K562 (cell line): ENCODE results near the gene TMSB10. TPM values are rescaled to one million over a fixed set of nuclear protein-coding genes. Genes with fewer than 3 reads are reported as not detected.
A peak's percentile ranks its signal among the peaks of the same experiment; 100 is the strongest.

Source experiments
- ARNT ChIP-seq, 2 experiments: fragments of 450-650 bp; IDR thresholded peaks; 2 replicates each; pipeline ENCODE4 v1.6.1; 2016; ENCODE audit warnings: mild to moderate bottlenecking in 1 of 2
- ATF7 ChIP-seq: fragments of 450-650 bp; IDR thresholded peaks from 2 replicates; pipeline ENCODE4 v1.7.1; 2014; ENCODE audit warnings: mild to moderate bottlenecking, moderate library complexity
- CBX3 ChIP-seq, 2 experiments: IDR thresholded peaks; 1 replicate in 1 of 2; 2 replicates in 1 of 2; pipeline ENCODE4 v1.6.1; 2012; ENCODE audit warnings: inconsistent platforms in 2 of 2, low read length in 2 of 2, borderline replicate concordance in 1 of 2, control low read depth in 1 of 2
- CEBPG ChIP-seq, 3 experiments: fragments of 200-800 bp in 1 of 3; sonication (Bioruptor generic) in 1 of 3; sonication (generic) in 1 of 3; formaldehyde crosslinking in 1 of 3; IDR thresholded peaks in 2 of 3; conservative IDR thresholded peaks in 1 of 3; 2 replicates each; pipeline versions ENCODE4 v1.6.1 to v1.8.0; 2016 to 2022; ENCODE audit warnings: missing compliant biosample characterization in 2 of 3, missing genetic modification characterization in 2 of 3, mild to moderate bottlenecking in 1 of 3, missing genetic modification reagents in 1 of 3
- CTBP1 ChIP-seq: fragments of 450-650 bp; IDR thresholded peaks from 2 replicates; pipeline ENCODE4 v1.6.1; 2016; ENCODE audit warnings: borderline replicate concordance
- GTF2A2 ChIP-seq: IDR thresholded peaks from 2 replicates; pipeline ENCODE4 v1.6.1; 2016; ENCODE audit warnings: mild to moderate bottlenecking, missing genetic modification characterization, missing compliant biosample characterization
- KDM4B ChIP-seq, 2 experiments: fragments of 450-650 bp in 1 of 2; sonication (generic) in 1 of 2; IDR thresholded peaks; 2 replicates each; pipeline ENCODE4 v1.6.1; 2016 to 2017; ENCODE audit warnings: borderline replicate concordance in 2 of 2, antibody characterized with exemption in 1 of 2, low read depth in 1 of 2, mild to moderate bottlenecking in 1 of 2
- MYNN ChIP-seq, 2 experiments: sonication (generic); formaldehyde crosslinking in 1 of 2; IDR thresholded peaks; 2 replicates each; pipeline versions ENCODE4 v1.5.0 to v1.6.1; 2016 to 2020; ENCODE audit warnings: antibody characterized with exemption in 1 of 2, missing genetic modification reagents in 1 of 2
- RAD21 ChIP-seq, 2 experiments: fragments of 250-450 bp in 1 of 2; fragments of 450-650 bp in 1 of 2; sonication (Bioruptor Pico) in 1 of 2; formaldehyde crosslinking in 1 of 2; IDR thresholded peaks in 1 of 2; conservative IDR thresholded peaks in 1 of 2; 2 replicates each; pipeline versions ENCODE4 v1.4.0 to v1.8.0; 2020 to 2022; ENCODE audit warnings: mild to moderate bottlenecking in 2 of 2, moderate library complexity in 1 of 2
- SMAD4 ChIP-seq: fragments of 250-450 bp; sonication (Bioruptor Pico); conservative IDR thresholded peaks from 2 replicates; pipeline ENCODE4 v1.8.0; 2021; ENCODE audit warnings: inconsistent platforms, mild to moderate bottlenecking, moderate library complexity
- SUPT5H ChIP-seq: fragments of 450-650 bp; IDR thresholded peaks from 2 replicates; pipeline ENCODE4 v1.6.1; 2016
- ZC3H11A ChIP-seq: IDR thresholded peaks from 2 replicates; pipeline ENCODE4 v1.6.1; 2012; ENCODE audit warnings: low read depth, low read length, improper control_type of control experiment
- ZNF175 ChIP-seq: fragments of 200-800 bp; sonication (Bioruptor generic); IDR thresholded peaks from 2 replicates; pipeline ENCODE4 v1.6.1; 2016; ENCODE audit warnings: low read depth, mild to moderate bottlenecking, missing genetic modification characterization, missing compliant biosample characterization
- polyA plus RNA-seq, 8 experiments: library from polyadenylated mRNA; depleted of rRNA in 4 of 8; stranded (reverse) in 5 of 8; unstranded in 3 of 8; fragments of >200 nt; fragmentation: Nextera tagmentation in 2 of 8; fragmentation: Illumina TruSeq in 1 of 8; extraction: Ambion mirVana in 2 of 8; extraction: Trizol in 1 of 8; gene quantifications; 2 replicates each; pipeline versions ENCODE4 v1.2.1 to v1.2.3, GENCODE V29; 2011 to 2014; ENCODE audit warnings: inconsistent platforms in 1 of 8, missing spikeins in 1 of 8
- total RNA-seq, 7 experiments: library from RNA; depleted of rRNA in 6 of 7; stranded (reverse); fragments of >200 nt in 6 of 7; fragmentation: Illumina TruSeq in 2 of 7; extraction: Trizol in 2 of 7; gene quantifications; 2 replicates each; pipeline versions ENCODE4 v1.2.1 to v1.2.3, GENCODE V29; 2011 to 2021; ENCODE audit warnings: low replicate concordance in 1 of 7
- TF ChIP-seq, protein P1 (sequence below), 2 experiments: fragments of 450-650 bp; IDR thresholded peaks; 2 replicates each; pipeline ENCODE4 v1.6.1; 2016; ENCODE audit warnings: mild to moderate bottlenecking in 2 of 2, borderline replicate concordance in 1 of 2, low read depth in 1 of 2, moderate library complexity in 1 of 2
- TF ChIP-seq, protein P2 (sequence below): sonication (generic); formaldehyde crosslinking; IDR thresholded peaks from 2 replicates; pipeline ENCODE4 v1.8.0; 2022; ENCODE audit warnings: mild to moderate bottlenecking, missing genetic modification reagents
- TF ChIP-seq, protein P3 (sequence below): fragments of 250-450 bp; sonication (Bioruptor Pico); IDR thresholded peaks from 2 replicates; pipeline ENCODE4 v1.8.0; 2021; ENCODE audit warnings: mild to moderate bottlenecking, moderate library complexity

TMSB10 gene
- total and polyA plus RNA-seq, 9 of the 15 experiments (the other 6 are each of a cell fraction or from before 2014, with no cell fraction given), result 382 to 2,226 (median 959) TPM

GRCh38 chr2:84925724-84926376 is 20.4 kb downstream of the TMSB10 start (continued):
- peak in 1 of 2 experiments; percentile 58; a peak in 1 of 4 replicates for TF ChIP-seq ARNT (IDR thresholded peaks at IDR 0.05)
- TF ChIP-seq, protein P1, sequence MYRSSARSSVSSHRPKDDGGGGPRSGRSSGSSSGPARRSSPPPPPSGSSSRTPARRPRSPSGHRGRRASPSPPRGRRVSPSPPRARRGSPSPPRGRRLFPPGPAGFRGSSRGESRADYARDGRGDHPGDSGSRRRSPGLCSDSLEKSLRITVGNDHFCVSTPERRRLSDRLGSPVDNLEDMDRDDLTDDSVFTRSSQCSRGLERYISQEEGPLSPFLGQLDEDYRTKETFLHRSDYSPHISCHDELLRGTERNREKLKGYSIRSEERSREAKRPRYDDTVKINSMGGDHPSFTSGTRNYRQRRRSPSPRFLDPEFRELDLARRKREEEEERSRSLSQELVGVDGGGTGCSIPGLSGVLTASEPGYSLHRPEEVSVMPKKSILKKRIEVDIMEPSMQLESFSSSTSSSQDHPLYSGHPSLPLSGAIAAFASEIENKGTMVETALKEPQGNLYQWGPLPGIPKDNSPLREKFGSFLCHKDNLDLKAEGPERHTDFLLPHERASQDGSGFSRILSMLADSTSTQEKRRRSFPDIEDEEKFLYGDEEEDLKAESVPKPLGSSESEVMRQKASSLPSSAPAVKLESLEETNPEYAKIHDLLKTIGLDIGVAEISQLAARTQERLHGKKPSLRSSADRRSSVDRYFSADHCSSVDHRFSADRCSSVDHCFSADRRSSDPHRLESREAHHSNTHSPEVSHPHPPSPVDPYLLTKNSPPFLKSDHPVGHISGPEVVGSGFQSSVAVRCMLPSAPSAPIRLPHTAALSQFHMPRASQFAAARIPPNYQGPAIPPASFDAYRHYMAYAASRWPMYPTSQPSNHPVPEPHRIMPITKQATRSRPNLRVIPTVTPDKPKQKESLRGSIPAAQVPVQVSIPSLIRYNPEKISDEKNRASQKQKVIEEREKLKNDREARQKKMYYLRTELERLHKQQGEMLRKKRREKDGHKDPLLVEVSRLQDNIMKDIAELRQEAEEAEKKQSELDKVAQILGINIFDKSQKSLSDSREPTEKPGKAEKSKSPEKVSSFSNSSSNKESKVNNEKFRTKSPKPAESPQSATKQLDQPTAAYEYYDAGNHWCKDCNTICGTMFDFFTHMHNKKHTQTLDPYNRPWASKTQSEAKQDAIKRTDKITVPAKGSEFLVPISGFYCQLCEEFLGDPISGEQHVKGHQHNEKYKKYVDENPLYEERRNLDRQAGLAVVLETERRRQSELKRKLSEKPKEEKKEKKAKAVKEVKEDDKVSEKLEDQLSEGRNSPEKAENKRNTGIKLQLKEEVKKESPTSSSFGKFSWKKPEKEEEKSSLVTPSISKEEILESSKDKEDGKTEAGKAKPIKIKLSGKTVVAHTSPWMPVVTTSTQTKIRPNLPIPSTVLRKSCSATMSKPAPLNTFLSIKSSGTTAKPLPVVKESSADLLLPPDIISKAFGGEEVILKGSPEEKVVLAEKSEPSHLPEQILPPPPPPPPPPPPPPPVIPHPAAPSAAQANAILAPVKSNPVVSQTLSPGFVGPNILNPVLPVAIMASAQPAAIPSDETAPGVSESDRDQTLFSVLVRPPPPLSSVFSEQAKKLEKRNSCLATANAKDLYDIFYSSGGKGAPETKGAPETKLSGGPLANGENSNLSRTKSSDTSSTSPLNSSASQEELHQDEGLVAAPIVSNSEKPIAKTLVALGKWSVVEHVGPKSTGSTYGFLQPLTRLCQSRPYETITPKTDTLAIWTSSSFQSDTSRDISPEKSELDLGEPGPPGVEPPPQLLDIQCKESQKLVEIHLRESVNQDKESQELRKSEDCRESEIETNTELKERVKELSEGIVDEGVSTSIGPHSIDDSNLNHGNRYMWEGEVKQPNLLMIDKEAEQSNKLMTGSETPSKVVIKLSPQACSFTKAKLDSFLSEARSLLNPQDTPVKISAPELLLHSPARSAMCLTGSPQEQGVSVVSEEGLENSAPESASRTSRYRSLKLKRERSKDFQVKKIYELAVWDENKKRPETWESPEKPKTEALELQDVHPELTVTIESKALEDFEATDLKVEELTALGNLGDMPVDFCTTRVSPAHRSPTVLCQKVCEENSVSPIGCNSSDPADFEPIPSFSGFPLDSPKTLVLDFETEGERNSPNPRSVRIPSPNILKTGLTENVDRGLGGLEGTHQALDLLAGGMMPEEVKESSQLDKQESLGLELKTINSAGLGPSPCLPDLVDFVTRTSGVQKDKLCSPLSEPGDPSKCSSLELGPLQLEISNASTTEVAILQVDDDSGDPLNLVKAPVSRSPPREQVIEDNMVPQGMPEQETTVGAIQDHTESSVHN (IDR thresholded peaks at IDR 0.05; ENCODE audit: borderline replicate concordance in 1 of 2, low read depth in 1 of 2), result no peak
- TF ChIP-seq ATF7, result peak; percentile 82
- TF ChIP-seq, protein P2, sequence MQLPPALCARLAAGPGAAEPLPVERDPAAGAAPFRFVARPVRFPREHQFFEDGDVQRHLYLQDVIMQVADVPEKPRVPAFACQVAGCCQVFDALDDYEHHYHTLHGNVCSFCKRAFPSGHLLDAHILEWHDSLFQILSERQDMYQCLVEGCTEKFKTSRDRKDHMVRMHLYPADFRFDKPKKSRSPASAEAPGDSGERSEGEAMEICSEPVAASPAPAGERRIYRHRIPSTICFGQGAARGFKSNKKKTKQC (CRISPR knock-in tag), result peak; percentile 73
- peak; percentile 90 for TF ChIP-seq ZC3H11A
- TF ChIP-seq SMAD4 (CRISPR knock-in tag), result peak; percentile 56; the same call in 1 of the 2 replicates
- peak; percentile 99 for TF ChIP-seq CTBP1
- TF ChIP-seq RAD21 (CRISPR knock-in tag; conservative IDR thresholded peaks at IDR 0.05 in 1 of 2, IDR thresholded peaks at IDR 0.05 in 1 of 2), result peak; percentile 98 to 99
- TF ChIP-seq ZNF175, result peak; percentile 69
- TF ChIP-seq GTF2A2 (tag), result no peak
- TF ChIP-seq, protein P3, sequence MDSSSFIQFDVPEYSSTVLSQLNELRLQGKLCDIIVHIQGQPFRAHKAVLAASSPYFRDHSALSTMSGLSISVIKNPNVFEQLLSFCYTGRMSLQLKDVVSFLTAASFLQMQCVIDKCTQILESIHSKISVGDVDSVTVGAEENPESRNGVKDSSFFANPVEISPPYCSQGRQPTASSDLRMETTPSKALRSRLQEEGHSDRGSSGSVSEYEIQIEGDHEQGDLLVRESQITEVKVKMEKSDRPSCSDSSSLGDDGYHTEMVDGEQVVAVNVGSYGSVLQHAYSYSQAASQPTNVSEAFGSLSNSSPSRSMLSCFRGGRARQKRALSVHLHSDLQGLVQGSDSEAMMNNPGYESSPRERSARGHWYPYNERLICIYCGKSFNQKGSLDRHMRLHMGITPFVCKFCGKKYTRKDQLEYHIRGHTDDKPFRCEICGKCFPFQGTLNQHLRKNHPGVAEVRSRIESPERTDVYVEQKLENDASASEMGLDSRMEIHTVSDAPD (CRISPR knock-in tag), result no peak
- TF ChIP-seq CEBPG (CRISPR knock-in tag; IDR thresholded peaks at IDR 0.05), result peak; percentile 90
- peak; percentile 92 to 95 for TF ChIP-seq CEBPG (tag; conservative IDR thresholded peaks at IDR 0.05 in 1 of 2, IDR thresholded peaks at IDR 0.05 in 1 of 2)
- TF ChIP-seq KDM4B (IDR thresholded peaks at IDR 0.05; ENCODE audit: borderline replicate concordance in 2 of 2, low read depth in 1 of 2), result peak in 1 of 2 experiments; percentile 85; a peak in 1 of 4 replicates
- TF ChIP-seq MYNN (IDR thresholded peaks at IDR 0.05), result peak; percentile 78
- TF ChIP-seq MYNN (CRISPR knock-in tag; IDR thresholded peaks at IDR 0.05), result no peak
- peak in 1 of 2 experiments; percentile 79; a peak in 1 of 3 replicates for TF ChIP-seq CBX3 (IDR thresholded peaks at IDR 0.05; ENCODE audit: borderline replicate concordance in 1 of 2, low read length in 2 of 2)
- TF ChIP-seq SUPT5H, result no peak
